Activated T-cell treated with anti-CD3 and anti-CD28 coated beads, Interleukin-2, amount 50 U/mL, for 24 hours (primary cell): ENCODE results near the gene NGFR.
"Not testable (repeated sequence)": the region's sequence is repeated elsewhere in the genome, so short reads cannot be mapped to it uniquely, and the experiment has no call there.

Experiments used
- DNase-seq: peaks from one replicate; pipeline ENCODE4 v3.0.0-alpha.2; 2020
- H3K27ac Mint-ChIP-seq: 2 replicates; pipeline ENCODE4 v1.8.0; 2020; ENCODE audit warnings: mild to moderate bottlenecking, mixed read lengths
- H3K27me3 Mint-ChIP-seq: 2 replicates; pipeline ENCODE4 v1.8.0; 2020; ENCODE audit warnings: mixed read lengths
- H3K36me3 Mint-ChIP-seq: 2 replicates; pipeline ENCODE4 v1.8.0; 2020; ENCODE audit warnings: low read depth, mixed read lengths
- H3K4me1 Mint-ChIP-seq: 2 replicates; pipeline ENCODE4 v1.8.0; 2020; ENCODE audit warnings: low read depth, mixed read lengths
- H3K4me3 Mint-ChIP-seq: 2 replicates; pipeline ENCODE4 v1.8.0; 2020; ENCODE audit warnings: mild to moderate bottlenecking, moderate library complexity, mixed read lengths
- H3K9me3 Mint-ChIP-seq: 2 replicates; pipeline ENCODE4 v1.8.0; 2020; ENCODE audit warnings: mixed read lengths

The NGFR gene

DNA sequence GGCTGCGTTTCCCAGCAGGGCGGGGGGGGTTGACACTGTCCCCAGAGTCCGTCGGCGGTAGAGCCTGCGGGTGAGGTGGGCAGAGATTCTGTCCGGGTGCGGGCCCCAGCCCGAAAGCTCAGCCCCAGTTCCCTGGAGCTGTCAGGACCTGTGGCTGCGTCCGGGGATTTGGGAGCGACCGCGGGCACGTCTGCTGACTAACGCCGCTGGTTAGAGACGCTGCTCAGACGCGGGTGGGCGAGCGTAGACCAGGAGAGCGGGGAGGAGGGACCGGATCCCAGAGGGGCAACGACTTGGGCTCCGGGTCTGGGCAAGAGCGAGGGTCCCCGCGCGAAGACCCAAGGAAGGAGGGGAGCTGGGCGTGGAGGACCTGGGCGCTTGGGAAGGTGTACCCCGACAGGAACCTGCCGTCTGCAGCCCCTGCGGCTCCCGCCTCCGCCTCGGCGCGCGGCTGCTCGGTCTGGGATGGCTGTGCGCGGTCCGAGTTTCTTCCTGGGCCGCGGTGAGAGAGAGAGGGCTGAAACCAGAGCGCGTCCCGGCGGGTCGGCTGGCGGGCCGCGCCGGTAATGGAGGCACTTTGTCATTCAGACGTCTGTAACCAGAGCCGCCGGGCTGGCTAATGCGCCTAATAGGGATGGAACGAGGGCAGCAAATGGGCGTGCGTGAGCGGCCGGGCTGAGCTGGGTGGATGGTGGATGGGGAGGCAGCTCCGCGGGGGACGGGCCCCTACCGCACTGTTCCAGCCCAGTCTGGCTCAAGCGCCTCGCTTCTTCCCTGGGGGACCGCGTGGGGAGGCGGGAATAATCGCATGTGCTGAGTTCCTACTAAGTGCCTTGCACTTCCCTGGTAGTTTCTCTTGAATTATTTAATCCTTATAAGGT, 2.3 kb downstream of the NGFR start:
- H3K27ac Mint-ChIP-seq = no peak overlapping the region
- DNase-seq = peak; percentile 46

DNA sequence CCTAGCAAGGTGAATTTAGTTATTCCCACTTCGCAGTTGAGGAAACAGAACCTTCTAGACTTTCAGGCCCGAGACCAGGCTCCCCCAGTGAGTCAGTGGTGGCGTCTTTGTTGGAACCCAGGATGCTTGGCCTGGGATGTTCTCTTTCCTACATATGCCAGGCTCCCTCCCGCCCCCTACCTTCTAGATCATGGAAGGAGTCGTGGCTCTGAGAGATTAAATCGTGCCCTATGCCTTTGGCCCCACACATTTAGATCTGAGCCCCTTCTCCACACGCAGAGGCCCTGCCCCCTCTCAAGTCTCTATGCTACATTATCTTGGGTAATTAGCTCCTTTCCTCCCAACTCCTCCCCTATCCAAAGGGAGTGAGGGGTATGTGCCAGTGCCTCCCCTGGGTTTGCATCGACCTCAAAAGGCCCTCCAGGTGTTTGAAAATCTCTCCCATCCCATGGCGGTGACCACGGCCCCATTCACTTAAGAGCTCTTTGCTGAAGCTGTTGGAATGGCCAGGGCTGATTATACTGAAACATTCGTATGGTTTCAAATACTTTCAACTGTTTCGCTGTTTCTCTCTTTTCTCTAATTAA, 3.0 kb downstream of the NGFR start:
- no peak overlapping the region for H3K27ac Mint-ChIP-seq
- peaks cover 28% of the 10 kb centered on the region for H3K4me1 Mint-ChIP-seq
- H3K27me3 Mint-ChIP-seq = peaks cover 82% of the 10 kb centered on the region
- DNase-seq = no peak
- no peaks in the 10 kb centered on the region for H3K36me3 Mint-ChIP-seq
- H3K9me3 Mint-ChIP-seq = no peaks in the 10 kb centered on the region
- H3K4me3 Mint-ChIP-seq = peak overlapping the region; percentile 68

More for the DNA sequence above, 2.3 kb downstream of the NGFR start:
- no peaks in the 10 kb centered on the region for H3K9me3 Mint-ChIP-seq
- H3K4me1 Mint-ChIP-seq = peaks cover 28% of the 10 kb centered on the region
- no peaks in the 10 kb centered on the region for H3K36me3 Mint-ChIP-seq
- H3K4me3 Mint-ChIP-seq = peak overlapping the region; percentile 68
- H3K27me3 Mint-ChIP-seq = peaks cover 74% of the 10 kb centered on the region

DNA sequence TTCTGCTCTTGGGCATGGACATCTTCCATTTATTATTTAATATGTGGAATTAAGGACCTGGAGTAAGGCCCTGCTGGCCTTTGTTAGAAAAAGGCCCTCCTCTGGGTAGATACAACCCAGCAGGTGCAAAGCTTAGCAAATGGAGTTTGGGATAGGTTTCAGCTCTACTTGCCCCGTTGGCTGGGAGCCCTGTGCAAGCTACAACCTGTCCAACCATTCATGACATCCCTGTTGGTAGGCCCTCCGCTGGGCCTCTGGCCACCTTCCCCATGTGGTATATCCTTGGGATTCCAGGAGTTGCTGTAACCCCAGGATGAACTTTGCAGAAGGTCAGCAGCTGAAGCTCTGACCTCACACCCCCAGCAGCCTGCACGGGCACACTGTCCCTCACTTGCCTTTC, 6.4 kb downstream of the NGFR start:
- H3K4me3 Mint-ChIP-seq = no peak overlapping the region
- H3K4me1 Mint-ChIP-seq = peaks cover 16% of the 10 kb centered on the region
- H3K27ac Mint-ChIP-seq = no peak overlapping the region
- no peak for DNase-seq
- H3K9me3 Mint-ChIP-seq = no peaks in the 10 kb centered on the region
- H3K27me3 Mint-ChIP-seq = peaks cover 86% of the 10 kb centered on the region
- no peaks in the 10 kb centered on the region for H3K36me3 Mint-ChIP-seq

GRCh38 chr17:49502254-49502653, 7.2 kb downstream of the NGFR start:
- peaks cover 86% of the 10 kb centered on the region for H3K27me3 Mint-ChIP-seq
- H3K4me3 Mint-ChIP-seq = no peak overlapping the region
- no peaks in the 10 kb centered on the region for H3K9me3 Mint-ChIP-seq
- H3K27ac Mint-ChIP-seq = no peak overlapping the region
- no peak for DNase-seq
- peaks cover 10% of the 10 kb centered on the region for H3K4me1 Mint-ChIP-seq
- H3K36me3 Mint-ChIP-seq = no peaks in the 10 kb centered on the region

GRCh38 chr17:49502680-49503079, 7.6 kb downstream of the NGFR start:
- H3K9me3 Mint-ChIP-seq, H3K36me3 Mint-ChIP-seq, H3K27ac Mint-ChIP-seq, H3K4me1 Mint-ChIP-seq, DNase-seq, H3K4me3 Mint-ChIP-seq: not testable (repeated sequence)
- H3K27me3 Mint-ChIP-seq = peaks cover 86% of the 10 kb centered on the region

GRCh38 chr17:49504369-49504768, 9.3 kb downstream of the NGFR start:
- Mint-ChIP-seq H3K27ac (no peak overlapping the region), H3K4me3 (no peak overlapping the region), H3K36me3 (no peaks in the 10 kb centered on the region), H3K27me3 (peaks cover 84% of the 10 kb centered on the region), H3K4me1 (no peaks in the 10 kb centered on the region), H3K9me3 (no peaks in the 10 kb centered on the region)
- no peak for DNase-seq

GRCh38 chr17:49505854-49506253, 10.8 kb downstream of the NGFR start:
- Mint-ChIP-seq H3K27me3 (peaks cover 77% of the 10 kb centered on the region), H3K36me3 (no peaks in the 10 kb centered on the region), H3K9me3 (no peaks in the 10 kb centered on the region), H3K4me3 (no peak overlapping the region), H3K4me1 (no peaks in the 10 kb centered on the region), H3K27ac (no peak overlapping the region)
- no peak for DNase-seq

DNA sequence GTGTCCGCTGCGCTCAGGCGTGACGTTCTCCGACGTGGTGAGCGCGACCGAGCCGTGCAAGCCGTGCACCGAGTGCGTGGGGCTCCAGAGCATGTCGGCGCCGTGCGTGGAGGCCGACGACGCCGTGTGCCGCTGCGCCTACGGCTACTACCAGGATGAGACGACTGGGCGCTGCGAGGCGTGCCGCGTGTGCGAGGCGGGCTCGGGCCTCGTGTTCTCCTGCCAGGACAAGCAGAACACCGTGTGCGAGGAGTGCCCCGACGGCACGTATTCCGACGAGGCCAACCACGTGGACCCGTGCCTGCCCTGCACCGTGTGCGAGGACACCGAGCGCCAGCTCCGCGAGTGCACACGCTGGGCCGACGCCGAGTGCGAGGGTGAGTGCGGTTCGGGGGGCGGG, 11.2 kb downstream of the NGFR start:
- H3K27me3 Mint-ChIP-seq = peaks cover 73% of the 10 kb centered on the region

GRCh38 chr17:49508061-49508865, 13.2 kb downstream of the NGFR start:
- H3K9me3 Mint-ChIP-seq = no peaks in the 10 kb centered on the region
- H3K27ac Mint-ChIP-seq = no peak overlapping the region
- peaks cover 53% of the 10 kb centered on the region for H3K27me3 Mint-ChIP-seq
- no peaks in the 10 kb centered on the region for H3K36me3 Mint-ChIP-seq
- H3K4me1 Mint-ChIP-seq = no peaks in the 10 kb centered on the region
- H3K4me3 Mint-ChIP-seq = no peak overlapping the region
- DNase-seq = no peak

More for the DNA sequence above, 11.2 kb downstream of the NGFR start:
- DNase-seq = no peak
- Mint-ChIP-seq H3K27ac (no peak overlapping the region), H3K36me3 (no peaks in the 10 kb centered on the region), H3K4me1 (no peaks in the 10 kb centered on the region), H3K9me3 (no peaks in the 10 kb centered on the region), H3K4me3 (no peak overlapping the region)

DNA sequence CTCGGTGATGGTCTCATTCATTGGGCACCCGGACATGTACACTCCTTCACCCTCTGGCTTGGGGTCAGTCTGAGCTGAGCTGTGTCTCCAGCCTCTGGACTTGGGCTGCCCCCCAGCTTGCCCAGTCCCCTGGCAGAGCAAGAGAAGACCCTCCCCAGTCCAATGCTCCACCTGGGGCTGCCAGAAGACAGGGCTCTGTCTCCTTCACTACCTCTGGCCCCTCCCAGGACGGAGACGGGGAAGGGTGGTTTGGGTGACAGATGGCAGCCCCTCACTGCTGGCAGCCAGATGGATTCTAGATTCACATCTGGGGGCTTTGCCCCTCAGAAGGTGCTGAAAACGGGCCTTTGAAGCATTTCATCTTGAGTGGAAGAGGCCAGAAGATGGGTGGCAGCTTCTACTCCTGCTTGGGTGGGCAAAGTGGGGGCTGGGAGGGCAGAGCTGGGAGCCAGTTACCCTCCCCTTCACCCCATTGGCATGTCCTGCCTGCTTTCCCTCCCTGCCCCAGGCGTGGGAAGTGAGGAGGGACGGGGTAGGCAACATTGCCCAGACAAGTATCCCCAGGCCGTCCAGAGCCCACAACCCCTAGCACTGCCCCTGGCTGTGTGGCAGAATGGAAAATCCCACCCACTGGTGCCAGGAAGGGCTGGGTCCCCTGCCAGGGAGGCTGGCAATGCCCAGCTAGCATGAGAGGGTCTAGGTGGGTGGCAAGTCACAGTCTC, 13.9 kb downstream of the NGFR start:
- Mint-ChIP-seq H3K4me1 (no peaks in the 10 kb centered on the region), H3K27ac (no peak overlapping the region), H3K4me3 (no peak overlapping the region), H3K36me3 (no peaks in the 10 kb centered on the region), H3K9me3 (no peaks in the 10 kb centered on the region), H3K27me3 (peaks cover 46% of the 10 kb centered on the region)
- DNase-seq = no peak

- H3K27me3 Mint-ChIP-seq = peaks cover 42% of the 10 kb centered on the region
- no peak overlapping the region for H3K27ac Mint-ChIP-seq
- no peak overlapping the region for H3K4me3 Mint-ChIP-seq
- no peaks in the 10 kb centered on the region for H3K9me3 Mint-ChIP-seq
- no peaks in the 10 kb centered on the region for H3K4me1 Mint-ChIP-seq
- H3K36me3 Mint-ChIP-seq = no peaks in the 10 kb centered on the region
- no peak for DNase-seq
Measured at GRCh38 chr17:49509588-49509917, 14.5 kb downstream of the NGFR start.

- Mint-ChIP-seq H3K4me3 (no peak overlapping the region), H3K36me3 (no peaks in the 10 kb centered on the region), H3K27me3 (peaks cover 37% of the 10 kb centered on the region), H3K27ac (no peak overlapping the region), H3K4me1 (no peaks in the 10 kb centered on the region), H3K9me3 (no peaks in the 10 kb centered on the region)
- DNase-seq = no peak
Measured at GRCh38 chr17:49510059-49510719, 15.1 kb downstream of the NGFR start.

GRCh38 chr17:49510720-49511110, 15.6 kb downstream of the NGFR start:
- H3K27ac Mint-ChIP-seq = no peak overlapping the region
- H3K4me3 Mint-ChIP-seq = no peak overlapping the region
- no peaks in the 10 kb centered on the region for H3K9me3 Mint-ChIP-seq
- no peak for DNase-seq
- H3K27me3 Mint-ChIP-seq = peaks cover 32% of the 10 kb centered on the region
- H3K4me1 Mint-ChIP-seq = no peaks in the 10 kb centered on the region
- H3K36me3 Mint-ChIP-seq = no peaks in the 10 kb centered on the region

DNA sequence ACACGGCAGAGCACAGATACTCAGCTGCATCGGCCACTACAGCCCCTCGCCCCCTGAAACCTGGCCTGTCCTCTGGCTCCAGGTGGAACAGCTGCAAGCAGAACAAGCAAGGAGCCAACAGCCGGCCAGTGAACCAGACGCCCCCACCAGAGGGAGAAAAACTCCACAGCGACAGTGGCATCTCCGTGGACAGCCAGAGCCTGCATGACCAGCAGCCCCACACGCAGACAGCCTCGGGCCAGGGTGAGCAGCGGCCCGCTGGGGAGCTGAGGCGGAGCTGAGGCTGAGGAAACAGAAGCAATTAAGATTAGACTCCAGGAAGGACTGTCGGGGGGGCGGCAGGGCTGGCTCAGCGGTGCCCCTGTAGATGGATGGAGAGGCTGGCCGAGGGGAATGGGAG, 16.7 kb downstream of the NGFR start:
- no peaks in the 10 kb centered on the region for H3K4me1 Mint-ChIP-seq
- no peak overlapping the region for H3K27ac Mint-ChIP-seq
- DNase-seq = no peak
- H3K9me3 Mint-ChIP-seq = no peaks in the 10 kb centered on the region
- H3K36me3 Mint-ChIP-seq = no peaks in the 10 kb centered on the region
- H3K27me3 Mint-ChIP-seq = peaks cover 30% of the 10 kb centered on the region
- no peak overlapping the region for H3K4me3 Mint-ChIP-seq
